Superior temporal gyrus (tissue), 1 donor: ENCODE measurements around the gene USP2.

Experiments
- DNase-seq: peaks from one replicate; pipeline ENCODE4 v3.0.0-alpha.2; 2016; ENCODE audit errors: extremely low spot score

USP2 gene

GRCh38 chr11:119381181-119381988, at the start of gene USP2:
USP2 (minus strand) TSS chr11:119381690; CDS start chr11:119373480, 8,210 bp downstream.
- peak; percentile 99 for DNase-seq

GRCh38 chr11:119427279-119427678, 45.8 kb upstream of the USP2 start:
- DNase-seq = no peak

- DNase-seq = no peak
Measured at GRCh38 chr11:119426142-119426541, 44.7 kb upstream of the USP2 start.

GRCh38 chr11:119424775-119425174, 43.3 kb upstream of the USP2 start:
- DNase-seq = no peak

- peak; percentile 39 for DNase-seq
Measured at GRCh38 chr11:119424276-119424675, 42.8 kb upstream of the USP2 start.

GRCh38 chr11:119423509-119424254, 42.2 kb upstream of the USP2 start:
- DNase-seq = peak; percentile 17

- DNase-seq = peak; percentile 46
Measured at GRCh38 chr11:119422809-119423508, 41.5 kb upstream of the USP2 start, which contains the start of gene THY1. THY1 (minus strand) TSS chr11:119423172; CDS start chr11:119420905, 2,267 bp downstream.

GRCh38 chr11:119421941-119422808, 40.7 kb upstream of the USP2 start:
- peak; percentile 33 for DNase-seq

- DNase-seq = peak; percentile 18
Measured at GRCh38 chr11:119421351-119421750, 39.9 kb upstream of the USP2 start.

GRCh38 chr11:119420631-119421030, 39.1 kb upstream of the USP2 start:
- no peak for DNase-seq

GRCh38 chr11:119419834-119420492, 38.5 kb upstream of the USP2 start:
- DNase-seq = no peak

- DNase-seq = no peak
Measured at GRCh38 chr11:119419246-119419645, 37.8 kb upstream of the USP2 start.

- no peak for DNase-seq
Measured at GRCh38 chr11:119418759-119419158, 37.3 kb upstream of the USP2 start.

- peak; percentile 40 for DNase-seq
Measured at GRCh38 chr11:119417726-119418540, 36.4 kb upstream of the USP2 start.

GRCh38 chr11:119416606-119417580, 35.4 kb upstream of the USP2 start:
- peak; percentile 57 for DNase-seq

GRCh38 chr11:119415966-119416365, 34.5 kb upstream of the USP2 start:
- DNase-seq = no peak

- DNase-seq = no peak
Measured at GRCh38 chr11:119415517-119415916, 34.0 kb upstream of the USP2 start.

- no peak for DNase-seq
Measured at GRCh38 chr11:119414734-119415133, 33.2 kb upstream of the USP2 start.

- DNase-seq = no peak
Measured at GRCh38 chr11:119414321-119414720, 32.8 kb upstream of the USP2 start.
